ENCODE results near the gene HSPA12A. TPM values are rescaled to one million over a fixed set of nuclear protein-coding genes. Genes with fewer than 3 reads are reported as not detected.

The HSPA12A gene
- total RNA-seq, 1 donor from 2014 or later, result 7.9 TPM

GRCh38 chr10:116769368-116769767, 27.0 kb upstream of the HSPA12A start:
- TF ChIP-seq EZH2 (IDR thresholded peaks at IDR 0.05; ENCODE audit: insufficient read depth, low read length) (no peak), CTCF (IDR thresholded peaks at IDR 0.05; ENCODE audit: insufficient read depth, low read depth, low read length) (no peak)
- FAIRE-seq, result no peak
- no peaks in the 10 kb centered on the region for H3K27me3 ChIP-seq (ENCODE audit: insufficient read depth, low read length)
- H3K36me3 ChIP-seq (ENCODE audit: insufficient read depth, low read length), result no peaks in the 10 kb centered on the region
- H3K4me1 Mint-ChIP-seq (ENCODE audit: low read depth, unreplicated experiment), result peaks cover 38% of the 10 kb centered on the region
- DNase-seq (ENCODE audit: low read depth), result no peak
- H3K27ac ChIP-seq (ENCODE audit: low read depth, low read length), result no peak overlapping the region
- H3K27me3 Mint-ChIP-seq (ENCODE audit: low read depth, unreplicated experiment), result peaks cover 2% of the 10 kb centered on the region
- H3K9me3 Mint-ChIP-seq (ENCODE audit: unreplicated experiment), result no peaks in the 10 kb centered on the region
- no peaks in the 10 kb centered on the region for H3K79me2 ChIP-seq (ENCODE audit: insufficient read depth, low read length)
- peaks cover 15% of the 10 kb centered on the region for H3K4me1 ChIP-seq (ENCODE audit: insufficient read depth, low read length)
- no peak overlapping the region for H3K4me2 ChIP-seq (ENCODE audit: low read length)
- H3K9ac ChIP-seq (ENCODE audit: low read length), result no peak overlapping the region
- no peaks in the 10 kb centered on the region for H4K20me1 ChIP-seq (ENCODE audit: insufficient read depth, low read length)
- peaks cover 8% of the 10 kb centered on the region for H3K9me3 ChIP-seq (ENCODE audit: insufficient read depth, low read depth, low read length)
- H3K4me3 Mint-ChIP-seq (ENCODE audit: unreplicated experiment), result no peak overlapping the region
- H3K4me3 ChIP-seq (ENCODE audit: insufficient read depth, low read depth, low read length), result no peak overlapping the region
- no peak overlapping the region for H3K27ac Mint-ChIP-seq (ENCODE audit: unreplicated experiment)
- H2AFZ ChIP-seq (ENCODE audit: low read depth, low read length), result no peak overlapping the region
- H3K36me3 Mint-ChIP-seq (ENCODE audit: low read depth, unreplicated experiment), result peaks cover 2% of the 10 kb centered on the region

- Histone ChIP-seq H3K4me2 (ENCODE audit: low read length) (no peak overlapping the region), H3K9ac (ENCODE audit: low read length) (no peak overlapping the region), H3K27me3 (ENCODE audit: insufficient read depth, low read length) (no peaks in the 10 kb centered on the region), H3K4me1 (ENCODE audit: insufficient read depth, low read length) (peaks cover 15% of the 10 kb centered on the region), H2AFZ (ENCODE audit: low read depth, low read length) (no peak overlapping the region), H3K4me3 (ENCODE audit: insufficient read depth, low read depth, low read length) (no peak overlapping the region), H3K79me2 (ENCODE audit: insufficient read depth, low read length) (no peaks in the 10 kb centered on the region), H4K20me1 (ENCODE audit: insufficient read depth, low read length) (no peaks in the 10 kb centered on the region), H3K9me3 (ENCODE audit: insufficient read depth, low read depth, low read length) (peaks cover 8% of the 10 kb centered on the region), H3K27ac (ENCODE audit: low read depth, low read length) (no peak overlapping the region), H3K36me3 (ENCODE audit: insufficient read depth, low read length) (no peaks in the 10 kb centered on the region)
- FAIRE-seq (no peak), DNase-seq (ENCODE audit: low read depth) (no peak)
- TF ChIP-seq EZH2 (IDR thresholded peaks at IDR 0.05; ENCODE audit: insufficient read depth, low read length), result no peak
- no peak for TF ChIP-seq CTCF (IDR thresholded peaks at IDR 0.05; ENCODE audit: insufficient read depth, low read depth, low read length)
- H3K9me3 Mint-ChIP-seq (ENCODE audit: unreplicated experiment), result no peaks in the 10 kb centered on the region
- peaks cover 2% of the 10 kb centered on the region for H3K27me3 Mint-ChIP-seq (ENCODE audit: low read depth, unreplicated experiment)
- H3K27ac Mint-ChIP-seq (ENCODE audit: unreplicated experiment), result peak overlapping the region; percentile 78
- no peak overlapping the region for H3K4me3 Mint-ChIP-seq (ENCODE audit: unreplicated experiment)
- H3K4me1 Mint-ChIP-seq (ENCODE audit: low read depth, unreplicated experiment), result peaks cover 38% of the 10 kb centered on the region
- peaks cover 2% of the 10 kb centered on the region for H3K36me3 Mint-ChIP-seq (ENCODE audit: low read depth, unreplicated experiment)
These were observed 26.4 kb upstream of the HSPA12A start for GRCh38 chr10:116768786-116769185.

GRCh38 chr10:116766837-116767634, 24.7 kb upstream of the HSPA12A start:
- H3K9me3 Mint-ChIP-seq (ENCODE audit: unreplicated experiment), result no peaks in the 10 kb centered on the region
- H3K4me1 ChIP-seq (ENCODE audit: insufficient read depth, low read length), result peaks cover 15% of the 10 kb centered on the region
- FAIRE-seq (no peak), DNase-seq (ENCODE audit: low read depth) (no peak)
- H3K36me3 ChIP-seq (ENCODE audit: insufficient read depth, low read length), result no peaks in the 10 kb centered on the region
- no peak overlapping the region for H3K27ac ChIP-seq (ENCODE audit: low read depth, low read length)
- TF ChIP-seq EZH2 (IDR thresholded peaks at IDR 0.05; ENCODE audit: insufficient read depth, low read length) (no peak), CTCF (IDR thresholded peaks at IDR 0.05; ENCODE audit: insufficient read depth, low read depth, low read length) (no peak)
- no peaks in the 10 kb centered on the region for H3K27me3 ChIP-seq (ENCODE audit: insufficient read depth, low read length)
- peaks cover 6% of the 10 kb centered on the region for H3K27me3 Mint-ChIP-seq (ENCODE audit: low read depth, unreplicated experiment)
- H3K79me2 ChIP-seq (ENCODE audit: insufficient read depth, low read length), result no peaks in the 10 kb centered on the region
- peaks cover 37% of the 10 kb centered on the region for H3K4me1 Mint-ChIP-seq (ENCODE audit: low read depth, unreplicated experiment)
- no peak overlapping the region for H2AFZ ChIP-seq (ENCODE audit: low read depth, low read length)
- H3K4me3 ChIP-seq (ENCODE audit: insufficient read depth, low read depth, low read length), result no peak overlapping the region
- no peak overlapping the region for H3K4me2 ChIP-seq (ENCODE audit: low read length)
- no peak overlapping the region for H3K27ac Mint-ChIP-seq (ENCODE audit: unreplicated experiment)
- H3K9me3 ChIP-seq (ENCODE audit: insufficient read depth, low read depth, low read length), result peaks cover 8% of the 10 kb centered on the region
- H3K36me3 Mint-ChIP-seq (ENCODE audit: low read depth, unreplicated experiment), result peaks cover 2% of the 10 kb centered on the region
- H3K4me3 Mint-ChIP-seq (ENCODE audit: unreplicated experiment), result no peak overlapping the region
- H4K20me1 ChIP-seq (ENCODE audit: insufficient read depth, low read length), result no peaks in the 10 kb centered on the region
- no peak overlapping the region for H3K9ac ChIP-seq (ENCODE audit: low read length)
